ENCODE data around the gene GGCX. TPM values are rescaled to one million over a fixed set of nuclear protein-coding genes. Genes with fewer than 3 reads are reported as not detected.
A peak's percentile ranks its signal among the peaks of the same experiment; 100 is the strongest.

Gene GGCX
- total RNA-seq, 1 donor from 2014 or later = 58.2 TPM

DNA sequence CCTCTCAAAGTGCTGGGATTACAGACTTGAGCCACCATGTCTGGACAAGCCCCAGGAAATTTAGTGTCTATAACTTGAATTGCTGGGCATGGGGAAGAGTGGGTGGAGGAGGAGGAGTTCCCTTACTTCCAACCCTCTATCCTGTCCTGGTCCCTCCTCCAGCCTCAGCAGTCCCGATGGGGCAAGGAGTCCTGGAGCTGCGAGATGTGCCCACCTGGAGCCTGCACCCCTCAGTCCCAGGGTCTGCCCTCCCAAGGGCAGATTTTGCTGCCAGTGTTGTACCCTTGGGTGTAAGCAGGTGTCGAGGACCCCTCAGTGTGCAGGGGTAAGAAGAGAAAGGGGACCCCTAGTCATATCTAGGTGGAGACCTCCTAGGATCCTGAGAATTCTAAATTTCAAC is 18.9 kb upstream of the GGCX start:
- H3K27me3 Mint-ChIP-seq (ENCODE audit: low read depth) = no peaks in the 10 kb centered on the region

DNA sequence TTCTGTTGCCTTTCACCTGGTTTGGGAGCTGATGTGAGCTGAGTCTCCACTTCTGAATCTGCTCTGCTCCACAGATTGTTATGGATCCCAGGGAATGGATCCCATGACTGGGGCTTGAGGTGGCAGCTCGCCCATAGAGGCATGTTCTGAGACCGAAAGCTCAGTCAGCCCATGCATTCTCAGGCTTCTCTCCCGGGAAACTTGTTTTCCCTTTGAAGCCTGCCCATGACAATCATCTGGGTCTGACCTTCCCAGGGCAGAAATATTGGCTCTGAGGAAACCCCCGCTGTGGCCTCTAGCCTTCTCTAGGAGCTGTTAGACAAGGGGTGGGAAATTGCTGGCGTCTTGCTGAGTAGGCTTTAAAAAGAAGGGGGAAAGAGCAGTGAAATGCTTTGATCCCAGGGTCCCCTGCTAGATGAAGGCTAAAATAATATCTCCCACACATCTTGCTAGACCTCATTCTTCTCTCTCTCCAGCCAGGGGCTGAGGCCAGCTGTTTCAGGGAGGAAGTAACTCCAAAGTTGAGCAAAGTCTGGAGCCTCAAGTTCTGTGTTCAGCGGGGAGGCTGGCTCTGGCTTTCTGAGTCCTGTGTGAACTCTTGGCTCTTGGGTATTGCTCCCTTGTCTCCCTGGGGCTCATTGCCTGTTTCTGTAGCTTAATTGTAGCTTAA is 18.1 kb upstream of the GGCX start:
- Mint-ChIP-seq H3K27ac (peak overlapping the region; percentile 96), H3K9me3 (no peaks in the 10 kb centered on the region), H3K27me3 (ENCODE audit: low read depth) (no peaks in the 10 kb centered on the region), H3K4me3 (peak overlapping the region; percentile 79), H3K36me3 (peaks cover 7% of the 10 kb centered on the region), H3K4me1 (peaks cover 42% of the 10 kb centered on the region)
- DNase-seq (ENCODE audit: low spot score in 2 of 2, unreplicated experiment in 2 of 2) = no peak
- TF ChIP-seq, protein P1, sequence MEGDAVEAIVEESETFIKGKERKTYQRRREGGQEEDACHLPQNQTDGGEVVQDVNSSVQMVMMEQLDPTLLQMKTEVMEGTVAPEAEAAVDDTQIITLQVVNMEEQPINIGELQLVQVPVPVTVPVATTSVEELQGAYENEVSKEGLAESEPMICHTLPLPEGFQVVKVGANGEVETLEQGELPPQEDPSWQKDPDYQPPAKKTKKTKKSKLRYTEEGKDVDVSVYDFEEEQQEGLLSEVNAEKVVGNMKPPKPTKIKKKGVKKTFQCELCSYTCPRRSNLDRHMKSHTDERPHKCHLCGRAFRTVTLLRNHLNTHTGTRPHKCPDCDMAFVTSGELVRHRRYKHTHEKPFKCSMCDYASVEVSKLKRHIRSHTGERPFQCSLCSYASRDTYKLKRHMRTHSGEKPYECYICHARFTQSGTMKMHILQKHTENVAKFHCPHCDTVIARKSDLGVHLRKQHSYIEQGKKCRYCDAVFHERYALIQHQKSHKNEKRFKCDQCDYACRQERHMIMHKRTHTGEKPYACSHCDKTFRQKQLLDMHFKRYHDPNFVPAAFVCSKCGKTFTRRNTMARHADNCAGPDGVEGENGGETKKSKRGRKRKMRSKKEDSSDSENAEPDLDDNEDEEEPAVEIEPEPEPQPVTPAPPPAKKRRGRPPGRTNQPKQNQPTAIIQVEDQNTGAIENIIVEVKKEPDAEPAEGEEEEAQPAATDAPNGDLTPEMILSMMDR (IDR thresholded peaks at IDR 0.05; ENCODE audit: unreplicated experiment) = no peak

More for the DNA sequence above, 18.9 kb upstream of the GGCX start:
- H3K9me3 Mint-ChIP-seq = no peaks in the 10 kb centered on the region
- DNase-seq (ENCODE audit: low spot score in 2 of 2, unreplicated experiment in 2 of 2) = no peak
- H3K36me3 Mint-ChIP-seq = peaks cover 7% of the 10 kb centered on the region
- peak overlapping the region; percentile 39 for H3K27ac Mint-ChIP-seq
- TF ChIP-seq, protein P1 (IDR thresholded peaks at IDR 0.05; ENCODE audit: unreplicated experiment) = no peak
- H3K4me1 Mint-ChIP-seq = peaks cover 43% of the 10 kb centered on the region
- H3K4me3 Mint-ChIP-seq = no peak overlapping the region

DNA sequence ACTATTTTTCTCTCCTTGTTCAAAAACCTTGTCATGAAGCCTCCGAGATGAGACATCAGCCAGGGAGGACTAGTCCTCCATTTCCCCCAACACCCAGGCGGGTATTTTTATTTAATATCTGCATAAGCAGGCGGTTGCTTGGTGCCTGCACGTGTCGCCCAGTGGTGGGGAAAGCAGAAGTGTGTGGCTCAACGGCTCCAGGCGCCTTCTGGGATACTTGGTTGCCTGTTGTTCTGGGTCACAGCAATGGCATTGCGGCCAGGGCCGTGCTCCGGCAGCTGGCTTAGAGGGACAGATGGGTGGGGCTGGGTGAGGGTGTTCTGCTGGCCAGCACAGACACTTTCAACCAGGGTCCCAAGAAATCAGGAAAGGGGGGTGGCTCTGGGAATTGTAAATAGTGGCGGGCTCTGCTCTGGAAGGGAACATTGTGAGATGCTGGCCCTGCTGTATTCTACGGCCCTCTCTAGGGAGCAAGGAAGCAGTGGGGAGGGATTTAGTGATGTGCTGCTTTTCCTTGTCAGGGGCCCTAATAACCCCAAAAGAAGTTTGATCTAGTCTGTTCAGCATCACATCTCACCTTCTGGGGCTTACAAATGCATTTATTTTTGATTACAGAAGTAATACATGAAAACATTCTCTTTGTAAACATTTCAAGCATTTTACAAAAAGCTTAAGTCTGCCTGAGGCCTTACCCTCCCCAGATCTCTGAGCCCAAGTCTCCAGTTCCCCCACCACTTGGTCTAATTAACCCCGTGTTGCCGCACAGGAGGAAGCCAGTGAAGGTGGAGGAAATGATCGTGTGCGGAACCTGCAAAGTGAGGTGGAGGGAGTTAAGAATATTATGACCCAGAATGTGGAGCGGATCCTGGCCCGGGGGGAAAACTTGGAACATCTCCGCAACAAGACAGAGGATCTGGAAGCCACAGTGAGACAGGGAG is 17.2 kb upstream of the GGCX start:
- H3K27me3 Mint-ChIP-seq (ENCODE audit: low read depth) = no peaks in the 10 kb centered on the region
- peak overlapping the region; percentile 96 for H3K27ac Mint-ChIP-seq
- TF ChIP-seq, protein P1 (IDR thresholded peaks at IDR 0.05; ENCODE audit: unreplicated experiment) = no peak
- H3K9me3 Mint-ChIP-seq = no peaks in the 10 kb centered on the region
- peak overlapping the region; percentile 79 for H3K4me3 Mint-ChIP-seq
- H3K36me3 Mint-ChIP-seq = peaks cover 7% of the 10 kb centered on the region
- H3K4me1 Mint-ChIP-seq = peaks cover 42% of the 10 kb centered on the region
- DNase-seq (ENCODE audit: low spot score in 2 of 2, unreplicated experiment in 2 of 2) = no peak

DNA sequence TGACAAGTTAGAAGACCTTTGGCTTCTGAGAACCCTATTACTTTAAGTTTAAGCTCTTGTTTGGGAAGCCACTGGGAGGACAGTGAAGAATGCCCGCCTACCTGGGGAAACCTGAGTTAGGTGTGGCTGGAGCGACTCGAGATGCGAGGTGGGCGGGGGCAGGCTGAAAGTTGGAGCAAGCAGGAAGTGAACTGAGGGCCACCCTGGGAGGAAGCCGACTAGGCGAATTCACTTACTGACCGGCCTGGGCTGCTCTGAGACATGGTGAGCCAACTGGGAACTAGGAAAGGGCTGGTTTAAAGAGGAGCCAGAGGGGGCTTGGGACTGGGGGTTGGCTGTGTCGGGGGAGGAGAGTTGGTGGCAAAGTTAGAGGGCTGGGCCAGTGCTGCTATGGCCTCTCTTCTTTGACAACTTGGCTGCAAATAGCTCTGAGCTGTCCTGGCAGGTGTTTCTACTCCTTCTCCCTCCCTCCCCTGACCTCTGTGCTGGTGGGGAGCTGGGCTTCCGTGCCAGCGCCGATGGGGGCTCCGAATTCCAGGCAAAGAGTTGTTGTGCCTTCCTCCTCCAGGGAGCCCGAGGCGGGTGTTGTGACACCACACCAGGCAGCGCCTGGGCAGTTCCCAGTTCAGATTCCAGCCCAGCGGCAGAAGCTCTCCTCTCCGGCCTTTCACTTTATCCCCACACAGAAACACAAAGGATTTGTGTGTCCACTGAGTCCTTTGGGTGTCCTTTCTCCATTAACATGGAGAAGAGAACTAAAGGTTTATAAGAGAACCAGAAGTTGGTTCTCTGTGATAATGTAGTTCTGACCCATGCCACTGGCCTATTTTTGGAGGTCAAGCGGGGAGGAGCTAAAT is 16.3 kb upstream of the GGCX start, which contains the start of gene VAMP8:
Gene VAMP8 (plus strand): TSS at position 201 of the 857 bp plus-strand sequence. CDS start 61 bp downstream, at position 262.
- TF ChIP-seq, protein P1 (IDR thresholded peaks at IDR 0.05; ENCODE audit: unreplicated experiment) = no peak
- Mint-ChIP-seq H3K4me3 (peak within 1 kb of the TSS; percentile 79), H3K4me1 (peaks cover 42% of the 10 kb centered on the region), H3K27ac (peak within 1 kb of the TSS; percentile 96), H3K9me3 (no peaks in the 10 kb centered on the region), H3K27me3 (ENCODE audit: low read depth) (peaks cover 2% of the 10 kb centered on the region), H3K36me3 (peaks cover 7% of the 10 kb centered on the region)
- peak in 1 of 2 experiments; percentile 57 for DNase-seq (ENCODE audit: low spot score in 2 of 2, unreplicated experiment in 2 of 2)

DNA sequence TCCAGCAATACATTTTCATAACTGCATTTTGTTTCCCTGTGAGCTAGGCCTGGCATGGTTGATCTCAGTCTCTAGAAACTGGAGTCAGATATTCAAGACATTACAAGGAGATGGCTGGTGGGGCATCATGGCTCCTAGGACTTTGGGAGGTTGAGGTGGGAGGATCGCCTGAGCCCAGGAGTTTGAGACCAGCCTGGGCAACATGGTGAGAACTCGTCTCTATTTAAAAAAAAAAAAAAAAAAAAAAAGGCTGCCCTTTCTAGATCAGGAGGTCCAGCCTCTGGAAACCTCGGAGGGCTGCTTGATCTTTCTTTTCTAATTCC is 15.7 kb upstream of the GGCX start:
- TF ChIP-seq, protein P1 (IDR thresholded peaks at IDR 0.05; ENCODE audit: unreplicated experiment) = no peak
- H3K36me3 Mint-ChIP-seq = peaks cover 7% of the 10 kb centered on the region
- H3K27me3 Mint-ChIP-seq (ENCODE audit: low read depth) = peaks cover 5% of the 10 kb centered on the region
- H3K4me1 Mint-ChIP-seq = peaks cover 42% of the 10 kb centered on the region
- H3K9me3 Mint-ChIP-seq = no peaks in the 10 kb centered on the region
- H3K27ac Mint-ChIP-seq = peak overlapping the region; percentile 96
- H3K4me3 Mint-ChIP-seq = peak overlapping the region; percentile 79
- DNase-seq (ENCODE audit: low spot score in 2 of 2, unreplicated experiment in 2 of 2) = no peak

Data from mesothelial cell of epicardium (in vitro differentiated cells).